Measurements from ENCODE around the gene PLEKHM1. TPM values are rescaled to one million over a fixed set of nuclear protein-coding genes. Genes with fewer than 3 reads are reported as not detected.

Gene PLEKHM1
- total and polyA plus RNA-seq, 2 of the 13 experiments (the other 11 are each of a cell fraction or from before 2014, with no cell fraction given) = 7.6 to 13.5 TPM

- 0 out of 2 replicates have a peak, but pooled peaks have one; percentile 52 for TF ChIP-seq DMAP1 (CRISPR knock-in tag; IDR thresholded peaks at IDR 0.05)
- TF ChIP-seq HMGXB3 (CRISPR knock-in tag; IDR thresholded peaks at IDR 0.05; ENCODE audit: borderline replicate concordance) = peak; percentile 77; the same call in 1 of the 2 replicates
- TF ChIP-seq DPF2 (CRISPR knock-in tag; IDR thresholded peaks at IDR 0.05; ENCODE audit: borderline replicate concordance, low read depth) = no peak
- TF ChIP-seq, protein P1, sequence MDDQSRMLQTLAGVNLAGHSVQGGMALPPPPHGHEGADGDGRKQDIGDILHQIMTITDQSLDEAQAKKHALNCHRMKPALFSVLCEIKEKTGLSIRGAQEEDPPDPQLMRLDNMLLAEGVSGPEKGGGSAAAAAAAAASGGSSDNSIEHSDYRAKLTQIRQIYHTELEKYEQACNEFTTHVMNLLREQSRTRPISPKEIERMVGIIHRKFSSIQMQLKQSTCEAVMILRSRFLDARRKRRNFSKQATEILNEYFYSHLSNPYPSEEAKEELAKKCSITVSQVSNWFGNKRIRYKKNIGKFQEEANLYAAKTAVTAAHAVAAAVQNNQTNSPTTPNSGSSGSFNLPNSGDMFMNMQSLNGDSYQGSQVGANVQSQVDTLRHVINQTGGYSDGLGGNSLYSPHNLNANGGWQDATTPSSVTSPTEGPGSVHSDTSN (CRISPR knock-in tag; IDR thresholded peaks at IDR 0.05; ENCODE audit: borderline replicate concordance) = peak; percentile 25; the same call in 1 of the 2 replicates
- TF ChIP-seq NFYB (CRISPR knock-in tag; IDR thresholded peaks at IDR 0.05) = peak; percentile 64
- TF ChIP-seq REST (IDR thresholded peaks at IDR 0.05; ENCODE audit: borderline replicate concordance in 1 of 2, low read depth in 1 of 2, low read length in 2 of 2) = peak in 1 of 2 experiments; percentile 9; a peak in 1 of 4 replicates
- no peak for TF ChIP-seq ZNF839 (CRISPR knock-in tag; IDR thresholded peaks at IDR 0.05; ENCODE audit: borderline replicate concordance)
- TF ChIP-seq ZNF367 (CRISPR knock-in tag; IDR thresholded peaks at IDR 0.05; ENCODE audit: borderline replicate concordance) = 0 out of 2 replicates have a peak, but pooled peaks have one; percentile 57
- TF ChIP-seq, protein P2, sequence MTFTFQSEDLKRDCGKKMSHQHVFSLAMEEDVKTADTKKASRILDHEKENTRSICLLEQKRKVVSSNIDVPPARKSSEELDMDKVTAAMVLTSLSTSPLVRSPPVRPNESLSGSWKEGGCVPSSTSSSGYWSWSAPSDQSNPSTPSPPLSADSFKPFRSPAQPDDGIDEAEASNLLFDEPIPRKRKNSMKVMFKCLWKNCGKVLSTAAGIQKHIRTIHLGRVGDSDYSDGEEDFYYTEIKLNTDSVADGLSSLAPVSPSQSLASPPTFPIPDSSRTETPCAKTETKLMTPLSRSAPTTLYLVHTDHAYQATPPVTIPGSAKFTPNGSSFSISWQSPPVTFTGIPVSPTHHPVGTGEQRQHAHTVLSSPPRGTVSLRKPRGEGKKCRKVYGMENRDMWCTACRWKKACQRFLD (CRISPR knock-in tag; IDR thresholded peaks at IDR 0.05; ENCODE audit: borderline replicate concordance) = no peak
- no peak for TF ChIP-seq ADNP (CRISPR knock-in tag; IDR thresholded peaks at IDR 0.05)
- TF ChIP-seq TEAD3 (CRISPR knock-in tag; optimal IDR thresholded peaks at IDR 0.05; ENCODE audit: borderline replicate concordance) = no peak
- TF ChIP-seq ZNF780A (CRISPR knock-in tag; IDR thresholded peaks at IDR 0.05) = no peak
- no peak for TF ChIP-seq RFX3 (CRISPR knock-in tag; IDR thresholded peaks at IDR 0.05)
- TF ChIP-seq ZNF530 (CRISPR knock-in tag; IDR thresholded peaks at IDR 0.05; ENCODE audit: low read depth) = no peak
- TF ChIP-seq CERS6 (CRISPR knock-in tag; IDR thresholded peaks at IDR 0.05) = no peak
- no peak for TF ChIP-seq NKX3-1 (CRISPR knock-in tag; IDR thresholded peaks at IDR 0.05)
- TF ChIP-seq NFKBIZ (CRISPR knock-in tag; IDR thresholded peaks at IDR 0.05) = 0 out of 2 replicates have a peak, but pooled peaks have one; percentile 13
Measured at GRCh38 chr17:45425125-45425983, 65.2 kb downstream of the PLEKHM1 start (continued).
